Activated CD4-positive, alpha-beta T cell treated with anti-CD3 and anti-CD28 coated beads, Interleukin-2, Interleukin-6, amounts not matched to agents 100 ng/mL and 50 ng/mL, durations not matched to agents 16 hours and 8 hours (primary cell): ENCODE results near the gene MBL2.

Experiments used
- DNase-seq: peaks from one replicate; pipeline ENCODE4 v3.0.0-alpha.2; 2020

Gene MBL2

DNA sequence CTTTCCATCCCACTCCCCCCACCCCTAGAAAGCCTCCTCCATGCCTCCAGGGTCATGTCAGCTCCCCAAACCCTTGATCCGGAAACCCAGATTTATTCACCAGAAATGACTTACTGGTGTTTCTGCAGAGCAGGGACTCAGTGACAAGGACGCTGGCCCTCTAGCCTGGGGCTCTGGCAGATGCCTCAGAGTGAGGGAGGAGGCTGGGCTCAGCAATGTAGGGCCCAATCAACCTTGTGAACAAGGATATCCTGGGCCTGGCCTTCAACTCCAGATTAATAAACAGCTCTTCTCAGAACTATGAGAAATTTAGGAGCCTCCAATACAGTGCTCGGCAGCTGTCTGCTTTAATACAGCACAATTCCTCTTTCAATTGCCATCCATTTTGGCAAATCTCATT is at the start of gene MBL2:
TSS of gene MBL2 (minus strand) at position 162 of the 400 bp plus-strand sequence. CDS start 1,149 bp downstream, outside the sequence.
- DNase-seq: no peak

DNA sequence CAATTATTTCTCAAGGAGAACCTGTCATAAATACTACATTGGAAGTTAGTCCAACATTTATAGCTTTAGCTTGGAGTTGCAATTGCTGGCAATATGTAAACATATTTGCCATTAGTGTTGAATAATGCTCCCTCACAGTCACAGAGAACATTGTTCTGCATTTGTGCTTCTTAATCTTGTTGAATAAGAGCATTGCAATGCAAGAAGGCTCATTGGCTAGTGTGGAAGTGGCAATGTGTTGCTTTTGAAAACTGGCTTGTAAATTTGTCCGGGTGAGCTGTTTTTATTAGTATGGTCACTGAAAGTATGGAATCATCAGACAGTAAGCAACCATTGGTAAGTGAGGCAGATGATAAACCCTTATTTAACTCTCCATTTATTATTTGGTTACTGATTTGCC is 47.7 kb upstream of the MBL2 start:
- no peak for DNase-seq

DNA sequence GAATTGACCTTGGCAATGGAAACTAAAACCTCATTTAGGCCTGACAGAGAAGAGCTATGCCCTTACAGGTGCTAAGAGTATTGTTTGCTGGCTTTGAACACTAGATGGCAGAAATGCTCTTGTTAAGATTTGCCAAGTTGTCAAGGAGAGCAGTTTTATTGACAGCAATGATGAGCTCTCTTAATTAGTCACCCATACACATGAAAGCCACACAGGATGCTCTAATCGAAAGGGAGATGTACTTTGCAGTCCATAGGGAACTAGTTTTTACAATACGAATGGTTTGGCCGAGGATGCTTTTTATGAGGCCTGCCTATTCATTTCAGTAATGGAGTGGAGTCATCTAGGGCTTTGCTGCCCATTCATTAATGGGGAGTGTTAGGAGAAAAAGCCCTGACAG is 45.4 kb upstream of the MBL2 start:
- DNase-seq: peak; percentile 55

DNA sequence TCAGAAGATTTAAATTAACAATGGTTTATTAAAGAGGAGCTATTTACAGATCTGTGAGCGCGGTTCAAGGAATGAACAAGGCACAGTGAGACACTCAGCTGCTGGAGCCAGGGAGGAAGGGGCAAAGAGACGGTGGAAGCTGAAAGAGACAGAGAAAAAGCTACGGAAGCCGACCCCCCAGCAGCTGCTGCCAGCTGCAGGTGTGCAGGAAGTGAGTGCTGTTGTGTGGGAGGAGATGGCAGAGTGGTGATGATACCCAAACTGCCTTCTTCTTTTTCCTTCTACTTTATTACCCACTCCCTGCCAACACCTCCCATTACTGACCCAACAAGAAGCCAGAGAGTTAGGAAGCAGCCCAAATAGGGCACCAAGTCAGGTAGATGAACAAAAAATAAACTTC is 41.9 kb upstream of the MBL2 start:
- DNase-seq: no peak

DNA sequence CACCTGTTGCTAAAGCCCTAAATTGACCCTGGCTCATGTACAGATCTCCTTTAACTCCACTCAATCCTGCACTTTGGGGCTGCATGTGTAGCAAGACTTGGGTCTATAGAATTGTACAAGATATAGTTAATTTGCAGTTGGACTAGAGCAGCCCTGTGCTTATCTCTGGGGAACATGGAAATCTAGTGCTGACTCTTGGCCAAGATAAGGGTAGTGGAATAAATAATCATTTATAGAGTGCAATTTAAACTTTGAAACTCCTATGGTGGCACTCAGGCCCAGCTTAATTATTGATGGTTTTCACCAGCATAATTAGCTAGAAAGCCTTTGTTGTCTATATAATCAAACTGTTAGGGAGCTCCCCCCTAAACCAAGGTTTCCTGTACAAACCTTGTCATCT is 39.2 kb upstream of the MBL2 start:
- no peak for DNase-seq

DNA sequence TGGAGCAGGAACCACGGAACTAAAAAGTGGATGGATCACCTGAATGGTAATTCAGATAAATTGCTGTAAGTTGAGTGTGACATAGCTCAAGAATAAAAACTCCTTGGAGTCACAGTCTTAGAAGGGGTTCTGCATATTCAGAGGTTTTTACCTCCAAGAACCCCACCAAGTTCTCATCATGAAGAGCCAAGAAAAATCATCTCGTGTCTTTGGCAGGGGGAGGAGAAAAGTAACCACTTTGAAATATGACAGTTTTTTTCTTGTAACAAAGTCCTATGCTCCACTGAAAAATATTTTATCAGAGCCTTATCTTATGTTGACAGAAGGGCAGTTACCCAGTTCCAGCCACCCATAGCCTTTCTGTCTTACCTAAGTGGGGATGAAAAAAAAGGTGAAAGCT is 38.2 kb upstream of the MBL2 start:
- DNase-seq: no peak

DNA sequence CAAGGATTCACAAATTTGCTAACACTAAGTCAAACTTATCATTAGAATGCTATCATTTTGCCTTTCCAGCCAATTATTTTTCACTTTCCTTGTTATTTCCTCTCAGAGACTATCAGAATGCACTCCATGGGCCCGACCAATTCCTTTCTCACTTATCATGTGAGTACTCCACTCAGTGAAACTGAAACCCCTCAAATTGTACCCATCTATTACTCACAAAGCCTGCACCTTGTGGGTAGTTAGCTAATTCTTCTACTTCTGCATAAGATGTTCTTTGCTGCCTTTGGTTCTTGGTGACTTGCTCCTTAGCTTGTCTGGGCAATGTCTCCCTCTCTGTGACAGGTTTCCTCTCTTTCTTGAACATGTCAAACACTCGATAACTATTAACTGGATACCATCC is 35.2 kb upstream of the MBL2 start:
- DNase-seq: no peak

DNA sequence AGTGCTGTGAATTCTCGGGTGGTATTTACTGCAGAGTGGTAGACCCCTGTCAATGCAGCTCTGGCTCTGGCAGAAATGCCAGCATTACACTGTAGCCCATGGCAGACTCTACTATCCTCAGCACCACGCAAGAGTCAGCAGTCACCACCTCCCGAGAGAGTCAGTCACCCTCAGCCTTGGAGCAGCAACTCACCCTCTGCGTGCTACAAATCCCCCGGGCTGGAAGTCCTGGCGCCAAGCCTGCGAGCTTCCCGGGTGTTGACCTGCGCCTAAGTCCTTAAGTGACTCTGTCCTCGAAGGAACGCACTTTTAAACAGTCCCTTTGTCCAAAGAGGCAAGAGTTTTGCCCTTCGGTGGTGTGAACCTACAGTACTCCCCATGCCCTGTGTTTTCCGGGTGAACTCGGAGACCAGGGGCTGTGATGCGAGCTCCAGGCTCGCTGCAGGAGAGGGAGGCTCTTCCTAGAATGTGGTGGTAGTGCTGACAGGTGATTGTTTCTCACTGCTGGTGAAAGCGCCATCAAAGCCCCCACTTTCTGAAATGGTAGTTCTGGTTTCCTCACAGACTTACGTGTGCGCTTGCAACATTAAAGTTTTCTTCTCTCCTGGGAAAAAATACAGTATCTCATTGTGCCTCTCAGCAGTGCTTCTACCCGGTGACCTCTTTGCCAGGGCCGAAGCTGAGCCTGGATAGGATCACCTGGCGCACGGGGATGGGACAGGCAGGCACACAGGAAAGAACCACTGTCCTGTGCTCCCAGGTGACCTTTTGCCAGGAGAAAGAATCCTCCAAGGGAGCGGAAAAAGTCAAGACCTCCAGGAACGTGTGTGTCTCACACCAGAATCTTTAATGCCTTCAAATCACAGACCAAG is 33.1 kb upstream of the MBL2 start:
- DNase-seq: no peak

DNA sequence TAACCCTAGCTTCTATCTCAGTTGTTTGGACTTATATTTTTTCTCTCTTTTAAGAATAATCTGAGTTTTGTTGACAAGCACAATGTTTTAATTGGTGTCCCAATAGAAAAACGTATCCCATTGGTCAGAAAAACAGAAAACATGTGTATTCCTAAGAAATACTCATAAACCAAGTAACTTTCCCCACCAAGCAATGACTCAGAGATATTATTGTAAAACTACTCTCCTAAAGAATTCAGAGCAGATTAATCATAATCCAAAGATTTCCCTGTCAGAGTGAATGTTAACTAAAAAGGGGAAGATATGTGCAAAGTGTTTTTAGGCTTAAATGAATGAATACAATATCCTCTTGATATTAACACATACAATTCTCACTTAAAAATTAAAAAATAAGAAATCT is 29.4 kb upstream of the MBL2 start:
- no peak for DNase-seq

DNA sequence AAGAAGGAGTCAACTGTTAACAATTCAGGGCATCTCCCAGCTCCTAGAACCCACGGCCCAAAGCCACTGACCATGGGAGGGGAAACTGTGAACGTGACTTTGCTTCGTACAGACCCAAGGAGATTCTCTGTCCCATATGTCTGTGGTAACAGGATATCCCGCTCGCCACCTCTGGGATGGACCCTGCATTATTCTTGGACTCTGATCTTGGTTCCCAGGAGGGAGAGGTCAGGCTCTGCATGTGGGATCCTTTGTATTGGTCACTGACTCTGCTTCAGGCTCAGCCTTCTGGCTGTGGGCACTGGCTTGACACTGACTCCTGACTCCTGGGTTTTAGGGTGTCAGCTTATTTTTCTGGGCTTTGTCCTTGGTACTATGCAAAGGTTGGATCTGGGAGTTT is 13.5 kb upstream of the MBL2 start:
- DNase-seq: no peak

DNA sequence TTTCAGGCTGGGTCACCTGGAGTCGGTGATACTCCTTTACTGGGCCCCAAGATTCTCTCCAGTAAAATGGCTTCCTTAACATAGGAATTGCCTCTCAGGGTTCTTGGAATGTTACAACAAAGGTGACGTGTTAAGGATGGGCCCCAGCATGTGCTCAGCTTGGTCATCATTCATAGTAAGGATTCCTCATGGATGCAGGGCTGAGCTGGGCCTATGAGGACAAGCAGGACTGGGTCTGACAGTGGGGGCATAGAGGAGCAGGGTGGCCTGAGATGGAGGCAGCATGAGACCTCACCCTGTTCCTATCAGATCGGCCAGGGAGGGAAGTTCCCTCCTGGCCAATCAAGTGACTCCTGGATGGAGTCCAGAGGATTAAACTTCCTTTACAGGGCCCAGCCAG is 12.8 kb upstream of the MBL2 start:
- no peak for DNase-seq

DNA sequence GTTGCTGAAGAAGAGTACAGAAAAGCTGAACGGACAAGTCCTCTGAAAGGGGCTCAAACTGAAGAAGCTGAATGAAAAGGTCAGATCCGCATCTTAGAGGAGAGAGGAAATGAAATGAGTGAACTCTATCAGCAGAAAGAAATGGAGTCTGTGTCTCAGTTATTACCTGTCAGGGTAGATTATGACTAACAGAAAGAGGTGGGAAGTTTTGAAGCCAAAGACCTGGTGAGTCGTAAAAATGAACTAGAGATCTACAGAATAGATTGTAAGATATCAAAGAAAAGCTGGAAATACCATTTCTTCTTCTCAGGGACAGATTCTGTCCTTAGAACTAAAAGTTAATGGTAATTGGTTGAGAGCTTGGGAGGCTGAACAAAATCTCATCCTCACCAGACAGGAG is 11.1 kb upstream of the MBL2 start:
- no peak for DNase-seq

DNA sequence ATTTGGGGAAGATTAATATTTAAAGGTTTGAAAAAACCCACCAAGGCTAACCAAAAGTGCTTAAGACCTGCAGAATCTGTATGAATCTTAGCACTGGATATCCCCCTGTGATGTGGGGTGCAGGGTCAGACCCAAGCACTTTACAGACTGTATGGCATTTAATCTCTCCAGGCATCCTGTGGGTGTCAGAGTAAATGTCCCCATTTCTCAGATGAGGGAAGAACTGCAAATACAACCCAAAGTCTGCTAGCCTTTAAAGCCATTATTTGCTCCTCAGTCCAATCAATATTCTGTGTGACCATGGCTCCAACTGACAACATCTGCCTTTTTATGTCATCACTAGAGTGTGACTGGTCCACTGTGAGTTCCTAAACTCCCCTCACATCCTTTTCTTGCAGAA is 10.0 kb upstream of the MBL2 start:
- DNase-seq: no peak

DNA sequence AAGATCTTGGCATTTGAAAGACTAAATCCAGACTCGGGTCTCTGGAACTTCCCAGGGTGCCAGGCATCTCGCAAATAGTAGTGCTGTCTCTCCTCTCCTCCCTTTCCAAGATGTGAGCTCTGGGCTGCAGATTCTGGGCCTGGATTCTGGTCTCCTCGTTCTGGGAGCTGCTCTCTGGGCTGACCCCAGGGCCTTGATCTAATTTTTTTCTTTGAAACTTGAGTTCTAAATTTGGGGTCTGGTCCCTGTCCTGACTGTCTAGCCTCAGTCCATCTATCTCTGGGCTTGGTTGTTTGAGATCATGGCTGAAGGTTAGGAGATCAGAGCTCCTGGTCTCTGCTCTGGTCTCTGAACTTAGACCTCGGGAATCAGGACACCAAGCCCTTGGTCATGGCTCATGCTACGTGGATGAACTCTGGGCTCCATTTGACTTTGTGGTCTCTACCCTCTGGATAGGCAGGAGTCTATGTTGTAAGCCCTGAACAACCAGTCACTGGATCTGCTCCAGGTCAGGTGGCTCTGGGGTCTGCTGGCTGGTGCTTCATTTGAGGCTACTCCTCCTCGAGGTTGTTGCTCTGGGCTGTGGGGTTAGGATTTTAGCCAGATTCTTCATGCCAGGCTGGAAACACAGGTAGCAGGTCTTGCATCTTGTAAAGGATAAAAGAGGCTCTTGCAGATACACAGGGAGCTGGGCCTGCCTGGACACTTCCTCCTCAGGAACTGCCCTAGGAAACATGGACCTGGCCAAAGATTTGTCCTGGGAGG is 8.0 kb upstream of the MBL2 start:
- no peak for DNase-seq

DNA sequence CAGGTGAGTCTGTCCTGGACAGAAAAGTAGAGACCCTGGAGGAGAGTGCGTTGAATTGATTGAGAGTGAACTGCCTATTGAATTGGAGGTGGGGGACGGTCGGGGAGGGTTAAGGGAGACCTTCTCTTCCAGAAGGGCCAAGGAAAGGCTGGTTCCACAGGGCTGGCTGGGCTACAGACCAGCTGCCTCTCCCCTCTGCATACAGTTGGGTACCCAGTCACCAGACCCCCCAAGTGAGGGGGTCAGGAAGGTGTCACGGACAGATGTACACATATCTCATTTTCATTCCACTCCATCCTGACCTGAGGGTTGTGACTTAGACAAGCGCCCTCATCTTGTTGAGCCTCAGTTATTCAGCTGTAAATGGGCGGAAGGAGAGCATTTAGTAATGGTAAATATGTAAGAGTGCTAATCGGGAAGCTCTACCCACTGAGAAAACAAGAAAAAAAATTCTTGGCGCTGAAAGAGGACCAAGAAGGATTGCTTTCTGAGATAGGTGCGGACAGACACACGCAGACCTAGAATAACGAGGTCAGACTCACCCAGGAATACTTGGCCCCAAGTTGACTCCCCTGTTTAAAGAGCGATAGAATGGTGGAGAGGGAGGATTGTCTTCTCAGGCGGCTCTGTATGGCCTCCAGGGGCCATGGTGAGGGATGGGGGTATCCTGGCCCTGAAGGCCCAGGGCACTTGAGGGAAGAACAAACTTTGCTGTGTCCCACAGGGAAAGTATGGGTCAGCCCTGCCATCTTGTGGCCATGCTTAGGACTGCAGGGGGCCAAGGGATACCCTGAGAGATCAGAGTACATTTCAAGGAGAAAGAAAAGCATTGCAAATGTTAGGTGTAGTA is 7.2 kb upstream of the MBL2 start:
- DNase-seq: peak; percentile 68

DNA sequence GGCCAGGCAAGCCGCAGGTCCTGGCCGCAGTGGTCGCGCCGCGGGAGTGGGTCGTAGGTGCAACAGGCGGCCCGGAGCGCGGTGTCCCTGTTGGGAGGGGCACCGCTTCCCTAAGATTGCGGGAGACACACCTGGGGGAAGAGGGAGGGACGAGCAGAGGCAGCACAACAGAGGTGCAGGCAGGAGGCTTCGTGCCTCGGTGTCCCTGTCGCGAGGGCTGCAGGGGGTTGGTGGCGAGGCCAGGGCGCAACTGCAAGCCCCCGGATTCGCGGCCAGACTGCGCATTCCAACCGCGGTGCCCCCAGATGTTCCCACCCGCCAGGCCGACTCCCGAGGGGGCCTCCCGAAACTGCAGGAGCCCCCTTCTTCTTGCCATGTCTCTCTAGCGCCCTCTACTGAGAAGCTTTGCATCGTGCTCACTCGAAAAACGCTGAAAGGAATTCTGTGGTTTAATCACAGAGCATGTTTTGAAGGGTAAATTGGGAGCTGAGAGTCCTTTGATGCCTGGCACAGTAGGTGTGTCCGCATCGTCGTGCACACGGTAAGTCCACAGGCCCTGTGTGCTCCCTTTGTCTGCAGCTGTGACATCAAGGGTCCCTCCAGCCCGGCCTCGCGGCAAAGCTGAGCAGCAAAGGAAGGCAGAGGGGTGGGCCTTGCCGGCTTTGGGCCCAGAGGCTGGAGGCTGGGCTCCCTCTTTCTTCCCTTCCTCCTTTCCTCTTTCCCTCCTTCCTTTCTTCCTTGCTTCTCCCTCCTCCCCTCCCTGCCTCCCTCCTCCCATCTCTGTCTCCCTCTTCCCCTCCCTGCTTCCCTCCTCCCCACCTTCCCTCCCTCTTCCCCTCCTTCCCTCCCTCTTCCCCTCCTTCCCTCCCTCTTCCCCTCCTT is 6.2 kb upstream of the MBL2 start:
- no peak for DNase-seq

DNA sequence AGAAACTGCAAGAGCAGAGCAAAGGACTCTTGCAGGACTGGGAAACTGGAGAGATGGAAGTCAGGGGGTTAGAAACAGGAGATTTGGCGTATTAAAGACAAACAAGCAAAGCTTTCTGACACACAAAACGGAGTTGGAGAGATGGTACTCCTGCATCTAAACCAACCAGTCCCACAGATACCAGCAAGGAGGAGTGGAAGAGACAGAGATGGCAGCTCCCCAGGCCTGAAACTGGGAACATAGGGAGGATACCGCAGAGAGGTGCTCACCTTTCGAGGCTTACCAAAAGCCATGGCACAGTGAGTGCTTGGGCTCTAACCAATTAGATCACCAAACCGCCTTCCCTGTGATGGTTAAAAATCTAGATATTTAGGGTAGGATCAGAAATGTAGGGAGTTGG is 4.8 kb upstream of the MBL2 start:
- no peak for DNase-seq

DNA sequence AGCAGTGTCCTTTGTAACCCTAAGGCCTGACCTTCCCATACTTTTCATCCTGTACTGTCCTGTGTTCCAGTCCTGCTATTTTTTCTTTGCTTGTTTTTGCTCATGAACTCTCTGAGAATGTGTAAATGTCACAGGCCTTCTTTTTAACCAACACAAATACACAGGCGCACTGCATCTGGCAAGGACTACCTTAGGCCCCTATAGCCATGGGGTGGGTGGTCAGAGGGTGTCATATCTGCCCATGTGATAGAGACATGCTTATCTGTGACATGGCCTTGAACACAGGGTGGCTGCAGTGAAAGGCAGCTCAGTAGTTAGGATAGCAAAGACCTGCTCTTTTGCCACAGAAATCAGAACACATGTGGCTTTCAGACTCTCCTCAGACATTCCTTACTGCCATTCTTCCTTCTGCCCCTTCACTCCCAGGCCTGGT is 3.9 kb upstream of the MBL2 start:
- DNase-seq: no peak

DNA sequence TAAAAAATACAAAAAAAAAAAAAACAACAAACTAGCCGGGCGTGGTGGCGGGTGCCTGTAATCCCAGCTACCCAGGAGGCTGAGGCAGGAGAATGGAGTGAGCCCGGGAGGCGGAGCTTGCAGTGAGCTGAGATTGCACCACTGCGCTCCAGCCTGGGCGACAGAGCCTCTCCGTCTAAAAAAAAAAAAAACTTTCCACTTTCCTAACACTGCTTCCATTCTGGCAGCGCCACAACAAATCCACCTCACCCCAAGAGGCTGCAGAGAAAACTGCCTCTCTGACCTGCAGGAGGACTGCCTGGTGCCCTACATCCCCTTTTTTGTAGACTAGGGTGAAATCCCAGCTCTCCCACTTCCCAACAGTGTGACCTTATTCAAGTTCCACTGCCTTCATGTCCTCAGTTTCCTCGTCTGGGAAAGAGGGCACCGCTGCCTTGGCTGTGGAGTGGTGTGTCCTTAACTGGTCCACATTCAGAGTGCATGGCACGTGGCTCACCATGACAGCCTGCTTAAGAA is 2.6 kb upstream of the MBL2 start:
- DNase-seq: no peak

DNA sequence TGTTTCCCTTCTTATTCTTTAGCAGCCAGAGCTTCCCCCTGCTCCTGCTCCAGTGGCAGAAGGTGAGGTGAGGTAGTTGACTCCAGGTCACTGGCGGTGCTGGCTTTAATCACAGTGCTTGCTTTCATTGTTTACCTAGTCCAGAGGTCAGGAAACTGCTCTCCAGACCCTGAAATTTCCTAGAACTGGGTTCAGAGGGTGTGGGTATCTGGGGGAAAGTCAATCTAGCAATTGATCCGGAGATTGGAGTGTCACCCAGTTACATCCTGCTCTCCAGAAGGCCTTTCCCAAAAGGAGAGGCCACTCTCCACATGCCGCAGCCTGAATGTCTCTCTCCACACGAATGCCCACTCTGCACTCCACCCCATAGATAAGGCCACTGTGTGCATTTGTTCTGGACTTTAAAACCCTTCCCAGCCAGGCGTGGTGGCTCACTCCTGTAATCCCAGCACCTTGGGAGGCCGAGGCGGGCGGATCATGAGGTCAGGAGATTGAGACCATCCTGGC is 2.1 kb upstream of the MBL2 start:
- no peak for DNase-seq

DNA sequence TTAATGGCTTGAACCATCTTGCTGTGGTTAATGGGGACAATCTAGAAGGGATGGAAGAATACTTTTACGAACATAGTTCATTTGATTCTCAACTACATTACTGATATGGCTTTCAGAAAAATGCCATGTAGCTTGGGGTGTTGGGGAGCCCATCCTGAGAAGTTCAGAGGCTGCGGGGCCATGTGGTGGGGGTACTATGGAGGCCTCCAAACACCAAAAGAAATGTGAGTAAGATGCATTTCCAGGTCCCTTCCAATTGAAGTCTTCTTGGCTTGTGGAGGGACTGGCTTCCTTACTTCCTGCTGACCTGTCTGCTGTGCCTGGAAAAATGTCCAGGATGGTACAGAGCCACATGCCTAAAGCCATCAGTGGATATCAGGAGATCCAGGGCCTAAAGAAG is 1.6 kb upstream of the MBL2 start:
- DNase-seq: no peak
